Spleen (tissue), 11 donors: ENCODE data around the gene SASH1. TPM values are rescaled to one million over a fixed set of nuclear protein-coding genes. Genes with fewer than 3 reads are reported as not detected.
A peak's percentile ranks its signal among the peaks of the same experiment; 100 is the strongest.

Source experiments
- DNase-seq: peaks from one replicate; pipeline ENCODE4 v3.0.0-alpha.2; 2020
- H3K27ac ChIP-seq, 8 donors: fragments of 200-600 bp; sonication (generic) in 7 of 8; 1 replicate in 4 of 8; 2 replicates in 4 of 8; pipeline versions ENCODE4 v1.5.0 to v1.8.0; 2016 to 2021; ENCODE audit warnings: inconsistent platforms in 4 of 8, mild to moderate bottlenecking in 4 of 8, moderate library complexity in 1 of 8
- H3K27me3 ChIP-seq, 7 donors: fragments of 200-600 bp; sonication (generic) in 6 of 7; replicated peaks in 1 of 7; 1 replicate in 4 of 7; 2 replicates in 3 of 7; pipeline versions ENCODE4 v1.5.0 to v1.8.0; 2016 to 2021; ENCODE audit warnings: inconsistent platforms in 3 of 7, mild to moderate bottlenecking in 1 of 7
- H3K36me3 ChIP-seq, 6 donors: fragments of 200-600 bp; sonication (generic) in 5 of 6; 1 replicate in 4 of 6; 2 replicates in 2 of 6; pipeline versions ENCODE4 v1.5.0 to v1.8.0; 2016 to 2021; ENCODE audit warnings: inconsistent platforms in 2 of 6
- H3K4me1 ChIP-seq, 6 donors: fragments of 200-600 bp; sonication (generic) in 5 of 6; 1 replicate in 3 of 6; 2 replicates in 3 of 6; pipeline versions ENCODE4 v1.5.0 to v1.8.0; 2016 to 2021; ENCODE audit warnings: inconsistent platforms in 3 of 6
- H3K4me3 ChIP-seq, 8 donors: fragments of 200-600 bp; sonication (generic) in 7 of 8; 1 replicate in 4 of 8; 2 replicates in 4 of 8; pipeline versions ENCODE4 v1.5.0 to v1.8.0; 2016 to 2021; ENCODE audit warnings: inconsistent platforms in 4 of 8, mild to moderate bottlenecking in 4 of 8, moderate library complexity in 2 of 8
- H3K9me3 ChIP-seq, 8 donors: fragments of 200-600 bp; sonication (generic) in 7 of 8; 1 replicate in 4 of 8; 2 replicates in 4 of 8; pipeline versions ENCODE4 v1.5.0 to v1.8.0; 2016 to 2021; ENCODE audit warnings: inconsistent platforms in 4 of 8
- CTCF ChIP-seq, 11 experiments: fragments of 200-600 bp in 7 of 11; fragments of 450-650 bp in 4 of 11; sonication (generic) in 4 of 11; IDR thresholded peaks in 8 of 11; conservative IDR thresholded peaks in 3 of 11; 1 replicate in 7 of 11; 2 replicates in 4 of 11; pipeline versions ENCODE4 v1.4.0 to v1.8.0; 2016 to 2021; ENCODE audit warnings: antibody characterized with exemption in 11 of 11, inconsistent platforms in 4 of 11, mild to moderate bottlenecking in 1 of 11
- POLR2A ChIP-seq, 3 donors: fragments of 450-650 bp; IDR thresholded peaks; one replicate each; pipeline ENCODE4 v1.5.1; 2017; ENCODE audit warnings: antibody characterized with exemption in 3 of 3, mild to moderate bottlenecking in 1 of 3
- POLR2AphosphoS5 ChIP-seq, 3 donors: sonication (generic); formaldehyde crosslinking; IDR thresholded peaks; one replicate each; pipeline ENCODE4 v1.5.1; 2017; ENCODE audit warnings: antibody characterized with exemption in 3 of 3
- WGBS, 5 donors: extraction: QIAGEN DNeasy Blood & Tissue Kit in 3 of 5; methylation state at CpG; one replicate each; pipeline versions ENCODE4 v1.1.5 to v1.1.7; 2013 to 2018; 5-methylcytosine and 5-hydroxymethylcytosine counted together
- intact Hi-C: fragments of 100-400 bp; cut with DNase I; formaldehyde crosslinking; loops from one replicate; pipeline ENCODE4 v1.15.0; 2023; ENCODE audit warnings: low total_unique reads
- polyA plus RNA-seq, 3 donors: library from polyadenylated mRNA; stranded (reverse); fragments of 200-250 nt; gene quantifications; one replicate each; pipeline ENCODE4 v1.2.1, GENCODE V29; 2013
- total RNA-seq, 7 donors: library from RNA; depleted of rRNA in 3 of 7; stranded (reverse); fragments of >200 nt in 3 of 7; fragmentation: NEBNext Ultra II Directional in 4 of 7; extraction: Animal tissue kit (Norgen Biotek cat#: 25700) in 4 of 7; gene quantifications; one replicate each; pipeline versions ENCODE4 v1.1.0 to v1.2.1, GENCODE V29; 2016 to 2021
- donor health status: healthy with polysubstance abuse.
- donor health status: DM: no; HTN: no; CAD: no; lungs with moderate emphysema.
- donor health status: DM: no; HTN: no; CAD: no.
- donor health status: Bipolar disorder and iron deficiency.
- donor health status: healthy.
- donor health status: DM: no; HTN: no; CAD: no.
- donor health status: DM: yes; HTN: yes; CAD: no.

SASH1 gene
- total and polyA plus RNA-seq, 10 donors = 3.9 to 103 (median 57.9) TPM

- Histone ChIP-seq H3K36me3 (peaks cover 0 to 16% (median 0%) of the 10 kb centered on the region in 6 donors), H3K4me3 (no peak overlapping the region), H3K27me3 (no peaks in the 10 kb centered on the region), H3K9me3 (no peaks in the 10 kb centered on the region), H3K27ac (peak overlapping the region in 7 of 8 donors; percentile 52 to 76 (median 61)), H3K4me1 (peaks cover 0 to 31% (median 18%) of the 10 kb centered on the region in 6 donors)
- WGBS, 5 donors = 69 to 85% (median 78%) methylated on average over 13 to 14 of the region's 14 CpGs
- intact Hi-C loops = no loop called here
- no peak for TF ChIP-seq POLR2AphosphoS5 (IDR thresholded peaks at IDR 0.05)
- TF ChIP-seq POLR2A (IDR thresholded peaks at IDR 0.05) = no peak
- TF ChIP-seq CTCF (IDR thresholded peaks at IDR 0.05 in 8 of 11, conservative IDR thresholded peaks at IDR 0.05 in 3 of 11) = no peak
- no peak for DNase-seq
Measured at GRCh38 chr6:148514091-148514845, 171.6 kb downstream of the SASH1 start.

- intact Hi-C loops = no loop called here
- Histone ChIP-seq H3K27me3 (no peaks in the 10 kb centered on the region), H3K4me3 (no peak overlapping the region), H3K9me3 (no peaks in the 10 kb centered on the region), H3K27ac (no peak overlapping the region), H3K36me3 (peaks cover 0 to 29% (median 4%) of the 10 kb centered on the region in 6 donors), H3K4me1 (peaks cover 4 to 33% (median 21%) of the 10 kb centered on the region in 6 donors)
- TF ChIP-seq POLR2AphosphoS5 (IDR thresholded peaks at IDR 0.05) = no peak
- no peak for TF ChIP-seq POLR2A (IDR thresholded peaks at IDR 0.05)
- no peak for TF ChIP-seq CTCF (IDR thresholded peaks at IDR 0.05 in 8 of 11, conservative IDR thresholded peaks at IDR 0.05 in 3 of 11)
- 72 to 77% (median 75%) methylated on average over 5 to 7 of the region's 7 CpGs for WGBS, 5 donors
- DNase-seq = no peak
Measured at GRCh38 chr6:148516217-148516616, 173.6 kb downstream of the SASH1 start.

GRCh38 chr6:148516617-148517016 is 174.0 kb downstream of the SASH1 start:
- 59 to 66% (median 63%) methylated on average over 4 of the region's 4 CpGs for WGBS, 5 donors
- Histone ChIP-seq H3K36me3 (peaks cover 0 to 29% (median 4%) of the 10 kb centered on the region in 6 donors), H3K27me3 (no peaks in the 10 kb centered on the region), H3K9me3 (no peaks in the 10 kb centered on the region), H3K4me1 (peaks cover 4 to 37% (median 25%) of the 10 kb centered on the region in 6 donors), H3K27ac (no peak overlapping the region), H3K4me3 (no peak overlapping the region)
- no peak for DNase-seq
- intact Hi-C loops = no loop called here
- TF ChIP-seq POLR2A (IDR thresholded peaks at IDR 0.05) (no peak), CTCF (IDR thresholded peaks at IDR 0.05 in 8 of 11, conservative IDR thresholded peaks at IDR 0.05 in 3 of 11) (no peak), POLR2AphosphoS5 (IDR thresholded peaks at IDR 0.05) (no peak)

GRCh38 chr6:148517470-148517869 is 174.8 kb downstream of the SASH1 start:
- Histone ChIP-seq H3K9me3 (no peaks in the 10 kb centered on the region), H3K4me3 (no peak overlapping the region), H3K27me3 (no peaks in the 10 kb centered on the region), H3K4me1 (peaks cover 4 to 45% (median 29%) of the 10 kb centered on the region in 6 donors), H3K36me3 (peaks cover 0 to 29% (median 4%) of the 10 kb centered on the region in 6 donors), H3K27ac (no peak overlapping the region)
- TF ChIP-seq CTCF (IDR thresholded peaks at IDR 0.05 in 8 of 11, conservative IDR thresholded peaks at IDR 0.05 in 3 of 11) = no peak
- TF ChIP-seq POLR2AphosphoS5 (IDR thresholded peaks at IDR 0.05) = no peak
- TF ChIP-seq POLR2A (IDR thresholded peaks at IDR 0.05) = no peak
- 91 to 95% (median 94%) methylated on average over 9 to 10 of the region's 10 CpGs for WGBS, 5 donors
- intact Hi-C loops = no loop called here
- no peak for DNase-seq
